Stimulated activated naive CD8-positive, alpha-beta T cell treated with anti-CD3 and anti-CD28 coated beads, Interleukin-15, Interleukin-2, amounts not matched to agents 100 ng/mL and 50 ng/mL, for 24 hours (primary cell): ENCODE measurements around the gene SLC27A1.

Experiments
- H3K27ac Mint-ChIP-seq: one replicate; pipeline ENCODE4 v1.8.0; 2021; ENCODE audit warnings: mild to moderate bottlenecking, mixed read lengths
- H3K27me3 Mint-ChIP-seq: one replicate; pipeline ENCODE4 v1.8.0; 2021; ENCODE audit warnings: mixed read lengths
- H3K36me3 Mint-ChIP-seq: one replicate; pipeline ENCODE4 v1.8.0; 2021; ENCODE audit warnings: low read depth, mixed read lengths
- H3K4me1 Mint-ChIP-seq: one replicate; pipeline ENCODE4 v1.8.0; 2021; ENCODE audit warnings: low read depth, mixed read lengths
- H3K4me3 Mint-ChIP-seq: one replicate; pipeline ENCODE4 v1.8.0; 2021; ENCODE audit warnings: mild to moderate bottlenecking, mixed read lengths
- H3K9me3 Mint-ChIP-seq: one replicate; pipeline ENCODE4 v1.8.0; 2021; ENCODE audit warnings: mixed read lengths

SLC27A1 gene

GRCh38 chr19:17529239-17530158 is 59.2 kb downstream of the SLC27A1 start:
- Mint-ChIP-seq H3K27ac (no peak overlapping the region), H3K4me3 (peak overlapping the region; percentile 6), H3K9me3 (peaks cover 4% of the 10 kb centered on the region), H3K4me1 (peaks cover 30% of the 10 kb centered on the region), H3K27me3 (no peaks in the 10 kb centered on the region), H3K36me3 (no peaks in the 10 kb centered on the region)

GRCh38 chr19:17530586-17530985 is 60.3 kb downstream of the SLC27A1 start:
- Mint-ChIP-seq H3K4me1 (peaks cover 19% of the 10 kb centered on the region), H3K9me3 (peaks cover 4% of the 10 kb centered on the region), H3K27me3 (no peaks in the 10 kb centered on the region), H3K36me3 (no peaks in the 10 kb centered on the region), H3K27ac (no peak overlapping the region), H3K4me3 (no peak overlapping the region)

- Mint-ChIP-seq H3K4me1 (peaks cover 8% of the 10 kb centered on the region), H3K9me3 (peaks cover 4% of the 10 kb centered on the region), H3K27me3 (no peaks in the 10 kb centered on the region), H3K27ac (no peak overlapping the region), H3K4me3 (no peak overlapping the region), H3K36me3 (no peaks in the 10 kb centered on the region)
These were observed 61.8 kb downstream of the SLC27A1 start for GRCh38 chr19:17532116-17532515.

- H3K27ac Mint-ChIP-seq: no peak overlapping the region
- no peaks in the 10 kb centered on the region for H3K36me3 Mint-ChIP-seq
- peaks cover 4% of the 10 kb centered on the region for H3K9me3 Mint-ChIP-seq
- H3K4me3 Mint-ChIP-seq: no peak overlapping the region
- no peaks in the 10 kb centered on the region for H3K27me3 Mint-ChIP-seq
- H3K4me1 Mint-ChIP-seq: peaks cover 8% of the 10 kb centered on the region
These were observed 62.2 kb downstream of the SLC27A1 start for GRCh38 chr19:17532557-17532956.

- H3K27ac Mint-ChIP-seq: no peak overlapping the region
- H3K4me1 Mint-ChIP-seq: peaks cover 20% of the 10 kb centered on the region
- peaks cover 6% of the 10 kb centered on the region for H3K27me3 Mint-ChIP-seq
- H3K9me3 Mint-ChIP-seq: no peaks in the 10 kb centered on the region
- H3K4me3 Mint-ChIP-seq: no peak overlapping the region
- no peaks in the 10 kb centered on the region for H3K36me3 Mint-ChIP-seq
These were observed 64.4 kb downstream of the SLC27A1 start for GRCh38 chr19:17534767-17535166.

GRCh38 chr19:17536955-17537354 is 66.6 kb downstream of the SLC27A1 start:
- Mint-ChIP-seq H3K27me3 (peaks cover 6% of the 10 kb centered on the region), H3K9me3 (no peaks in the 10 kb centered on the region), H3K4me3 (no peak overlapping the region), H3K4me1 (peaks cover 11% of the 10 kb centered on the region), H3K27ac (no peak overlapping the region), H3K36me3 (no peaks in the 10 kb centered on the region)

- Mint-ChIP-seq H3K4me1 (peaks cover 11% of the 10 kb centered on the region), H3K4me3 (peak overlapping the region; percentile 60), H3K36me3 (no peaks in the 10 kb centered on the region), H3K27me3 (peaks cover 6% of the 10 kb centered on the region), H3K9me3 (no peaks in the 10 kb centered on the region), H3K27ac (peak overlapping the region; percentile 31)
These were observed 68.4 kb downstream of the SLC27A1 start for GRCh38 chr19:17538684-17539237.

- Mint-ChIP-seq H3K4me3 (peak overlapping the region; percentile 82), H3K36me3 (no peaks in the 10 kb centered on the region), H3K27me3 (peaks cover 6% of the 10 kb centered on the region), H3K27ac (no peak overlapping the region), H3K9me3 (no peaks in the 10 kb centered on the region), H3K4me1 (peaks cover 11% of the 10 kb centered on the region)
These were observed 69.2 kb downstream of the SLC27A1 start for GRCh38 chr19:17539238-17540117.

GRCh38 chr19:17540174-17540573 is 69.8 kb downstream of the SLC27A1 start:
- H3K9me3 Mint-ChIP-seq: no peaks in the 10 kb centered on the region
- peaks cover 11% of the 10 kb centered on the region for H3K4me1 Mint-ChIP-seq
- H3K27me3 Mint-ChIP-seq: peaks cover 6% of the 10 kb centered on the region
- no peaks in the 10 kb centered on the region for H3K36me3 Mint-ChIP-seq
- H3K4me3 Mint-ChIP-seq: no peak overlapping the region
- no peak overlapping the region for H3K27ac Mint-ChIP-seq

- H3K4me3 Mint-ChIP-seq: no peak overlapping the region
- H3K36me3 Mint-ChIP-seq: no peaks in the 10 kb centered on the region
- peaks cover 11% of the 10 kb centered on the region for H3K4me1 Mint-ChIP-seq
- no peak overlapping the region for H3K27ac Mint-ChIP-seq
- no peaks in the 10 kb centered on the region for H3K9me3 Mint-ChIP-seq
- H3K27me3 Mint-ChIP-seq: peaks cover 6% of the 10 kb centered on the region
These were observed 70.9 kb downstream of the SLC27A1 start for GRCh38 chr19:17541184-17541759.

GRCh38 chr19:17542042-17542441 is 71.7 kb downstream of the SLC27A1 start:
- peaks cover 11% of the 10 kb centered on the region for H3K4me1 Mint-ChIP-seq
- no peaks in the 10 kb centered on the region for H3K9me3 Mint-ChIP-seq
- peaks cover 6% of the 10 kb centered on the region for H3K27me3 Mint-ChIP-seq
- H3K4me3 Mint-ChIP-seq: no peak overlapping the region
- H3K27ac Mint-ChIP-seq: no peak overlapping the region
- H3K36me3 Mint-ChIP-seq: no peaks in the 10 kb centered on the region

- Mint-ChIP-seq H3K27ac (no peak overlapping the region), H3K36me3 (no peaks in the 10 kb centered on the region), H3K4me1 (peaks cover 11% of the 10 kb centered on the region), H3K9me3 (no peaks in the 10 kb centered on the region), H3K27me3 (peaks cover 6% of the 10 kb centered on the region), H3K4me3 (no peak overlapping the region)
These were observed 72.7 kb downstream of the SLC27A1 start for GRCh38 chr19:17542793-17543582.

GRCh38 chr19:17543986-17544385 is 73.7 kb downstream of the SLC27A1 start:
- Mint-ChIP-seq H3K27ac (no peak overlapping the region), H3K36me3 (no peaks in the 10 kb centered on the region), H3K4me3 (no peak overlapping the region), H3K27me3 (no peaks in the 10 kb centered on the region), H3K4me1 (peaks cover 4% of the 10 kb centered on the region), H3K9me3 (no peaks in the 10 kb centered on the region)

GRCh38 chr19:17544418-17544817 is 74.1 kb downstream of the SLC27A1 start:
- H3K27ac Mint-ChIP-seq: no peak overlapping the region
- peaks cover 3% of the 10 kb centered on the region for H3K4me1 Mint-ChIP-seq
- no peaks in the 10 kb centered on the region for H3K9me3 Mint-ChIP-seq
- no peaks in the 10 kb centered on the region for H3K36me3 Mint-ChIP-seq
- no peak overlapping the region for H3K4me3 Mint-ChIP-seq
- H3K27me3 Mint-ChIP-seq: no peaks in the 10 kb centered on the region
